HCT116 (cell line): ENCODE measurements around the gene COL5A2. TPM values are rescaled to one million over a fixed set of nuclear protein-coding genes. Genes with fewer than 3 reads are reported as not detected.

Experiments
- ATAC-seq: fragments of 200-7000 bp; cut with Tn5 transposase; 2 replicates; pipeline ENCODE4 v1.9.1; 2020; ENCODE audit warnings: mild to moderate bottlenecking, moderate library complexity
- BruUV-seq: library from RNA; stranded (reverse); fragments of 400-500 nt; replicated peaks from 2 replicates; lab custom pipeline; 2021; lab: Mats Ljungman, UMichigan
- CTCF ChIA-PET: fragments of 300-600 bp; sonication (Branson Sonifier 250); formaldehyde crosslinking; loops from one replicate; lab custom pipeline; 2021; ENCODE audit warnings: antibody characterized with exemption; lab: Charles Lee
- POLR2A ChIA-PET: fragments of 300-600, 350-600 bp; sonication (Branson Sonifier 250); formaldehyde crosslinking; loops from one replicate; lab custom pipeline; 2021; ENCODE audit warnings: antibody characterized with exemption; lab: Charles Lee
- RAD21 ChIA-PET, 2 experiments: fragments of 300-600 bp; sonication (Branson Sonifier 250); formaldehyde crosslinking; loops; one replicate each; lab custom pipeline; 2023; ENCODE audit warnings: low total read pairs in 2 of 2; ENCODE audit not compliant: uncharacterized antibody in 2 of 2, unreplicated experiment in 2 of 2, low non-redundant PET in 1 of 2; lab: Charles Lee
- DNase-seq: peaks from one replicate; pipeline ENCODE4 v3.0.0-alpha.2; 2010; ENCODE audit warnings: low read depth, low spot score
- H2AFZ ChIP-seq: fragments of 200-600 bp; shearing (Covaris generic), sonication (generic); 2 replicates; pipeline ENCODE4 v1.6.1; 2017; ENCODE audit warnings: low read depth, mixed run types, mixed read lengths, antibody characterized with exemption, low read length; ENCODE audit not compliant: poor library complexity, severe bottlenecking
- H3K27ac ChIP-seq: 2 replicates; pipeline ENCODE4 v1.5.1; 2012; ENCODE audit warnings: low read depth, low read length
- H3K27me3 ChIP-seq: fragments of 200-600 bp; sonication (generic); 2 replicates; pipeline ENCODE4 v1.6.1; 2016; ENCODE audit warnings: mixed run types, low read length, mixed read lengths; ENCODE audit not compliant: insufficient read depth
- H3K36me3 ChIP-seq, 2 experiments: fragments of 200-500 bp in 1 of 2; fragments of 200-600 bp in 1 of 2; sonication (Bioruptor generic) in 1 of 2; sonication (generic) in 1 of 2; 2 replicates each; pipeline versions ENCODE4 v1.5.1 to v1.6.1; 2014 to 2016; ENCODE audit warnings: low read length in 2 of 2, inconsistent platforms in 1 of 2, mixed read lengths in 1 of 2, mixed run types in 1 of 2; ENCODE audit not compliant: insufficient read depth in 2 of 2, control insufficient read depth in 1 of 2
- H3K4me1 ChIP-seq, 2 experiments: fragments of 200-600 bp in 1 of 2; sonication (generic) in 1 of 2; 2 replicates each; pipeline versions ENCODE4 v1.5.1 to v1.6.1; 2012 to 2017; ENCODE audit warnings: low read length in 2 of 2, inconsistent platforms in 1 of 2, mild to moderate bottlenecking in 1 of 2, mixed read lengths in 1 of 2, mixed run types in 1 of 2, moderate library complexity in 1 of 2; ENCODE audit not compliant: insufficient read depth in 2 of 2, control insufficient read depth in 1 of 2
- H3K4me2 ChIP-seq: fragments of 200-600 bp; sonication (generic); 2 replicates; pipeline ENCODE4 v1.6.1; 2017; ENCODE audit warnings: mixed run types, low read length, mixed read lengths
- H3K4me3 ChIP-seq, 2 experiments: fragments of 200-600 bp in 1 of 2; sonication (generic) in 1 of 2; replicated peaks in 1 of 2; 2 replicates each; pipeline ENCODE4 v1.5.1; 2011 to 2016; ENCODE audit warnings: low read length in 2 of 2, control low read depth in 1 of 2, low read depth in 1 of 2, mild to moderate bottlenecking in 1 of 2, mixed read lengths in 1 of 2, mixed run types in 1 of 2
- H3K79me2 ChIP-seq: fragments of 200-600 bp; sonication (generic); 2 replicates; pipeline ENCODE4 v1.6.1; 2017; ENCODE audit warnings: mild to moderate bottlenecking, mixed run types, low read length, moderate library complexity, mixed read lengths; ENCODE audit not compliant: insufficient read depth
- H3K9ac ChIP-seq: fragments of 200-600 bp; sonication (generic); 2 replicates; pipeline ENCODE4 v1.6.1; 2016; ENCODE audit warnings: low read length, mixed read lengths
- H3K9me2 ChIP-seq: fragments of 200-600 bp; sonication (generic), shearing (Covaris generic); 2 replicates; pipeline ENCODE4 v1.6.1; 2017; ENCODE audit warnings: mixed run types, mild to moderate bottlenecking, moderate library complexity; ENCODE audit not compliant: insufficient read depth
- H3K9me3 ChIP-seq, 2 experiments: fragments of 200-500 bp in 1 of 2; fragments of 200-600 bp in 1 of 2; sonication (Bioruptor generic) in 1 of 2; sonication (generic) in 1 of 2; 2 replicates each; pipeline ENCODE4 v1.6.1; 2014 to 2017; ENCODE audit warnings: low read length in 2 of 2, mixed read lengths in 2 of 2, inconsistent platforms in 1 of 2, low read depth in 1 of 2, mild to moderate bottlenecking in 1 of 2, mixed run types in 1 of 2, moderate library complexity in 1 of 2; ENCODE audit not compliant: control insufficient read depth in 1 of 2, insufficient read depth in 1 of 2
- H4K20me1 ChIP-seq: fragments of 200-600 bp; sonication (generic), shearing (Covaris generic); 2 replicates; pipeline ENCODE4 v1.6.1; 2017; ENCODE audit warnings: mixed run types, mild to moderate bottlenecking, moderate library complexity; ENCODE audit not compliant: insufficient read depth
- CBX3 ChIP-seq: IDR thresholded peaks from 2 replicates; pipeline ENCODE4 v1.6.1; 2012; ENCODE audit warnings: low read depth
- CTCF ChIP-seq, 3 experiments: fragments of 200-600 bp in 1 of 3; sonication (generic) in 1 of 3; IDR thresholded peaks in 2 of 3; conservative IDR thresholded peaks in 1 of 3; 2 replicates each; pipeline ENCODE4 v1.5.1; 2012 to 2017; ENCODE audit warnings: low read depth in 2 of 3, low read length in 2 of 3, antibody characterized with exemption in 1 of 3, borderline replicate concordance in 1 of 3, control low read depth in 1 of 3, mild to moderate bottlenecking in 1 of 3, mixed read lengths in 1 of 3, mixed run types in 1 of 3, moderate library complexity in 1 of 3; ENCODE audit not compliant: insufficient read depth in 1 of 3
- EGR1 ChIP-seq: IDR thresholded peaks from 2 replicates; pipeline ENCODE4 v1.6.1; 2012; ENCODE audit warnings: low read depth
- ELF1 ChIP-seq: IDR thresholded peaks from 2 replicates; pipeline ENCODE4 v1.6.1; 2012; ENCODE audit warnings: low read depth, borderline replicate concordance
- EZH2phosphoT487 ChIP-seq: fragments of 200-600 bp; IDR thresholded peaks from 2 replicates; pipeline ENCODE4 v1.6.1; 2018; ENCODE audit warnings: antibody characterized with exemption, borderline replicate concordance
- FOSL1 ChIP-seq: IDR thresholded peaks from 2 replicates; pipeline ENCODE4 v1.6.1; 2012; ENCODE audit warnings: low read depth
- JUND ChIP-seq: IDR thresholded peaks from 2 replicates; pipeline ENCODE4 v1.6.1; 2012
- POLR2A ChIP-seq: IDR thresholded peaks from 2 replicates; pipeline ENCODE4 v1.7.0; 2011; ENCODE audit warnings: borderline replicate concordance; ENCODE audit not compliant: insufficient read depth, insufficient read length; ENCODE audit errors: extremely low read depth
- POLR2AphosphoS5 ChIP-seq: IDR thresholded peaks from 2 replicates; pipeline ENCODE4 v1.6.1; 2011; ENCODE audit warnings: mild to moderate bottlenecking, low read depth, low read length, moderate library complexity
- SIN3A ChIP-seq: IDR thresholded peaks from 2 replicates; pipeline ENCODE4 v1.6.1; 2012; ENCODE audit warnings: low read depth
- SRF ChIP-seq: IDR thresholded peaks from 2 replicates; pipeline ENCODE4 v1.6.1; 2012; ENCODE audit warnings: low read depth
- TCF7L2 ChIP-seq: IDR thresholded peaks from 2 replicates; pipeline ENCODE4 v1.7.0; 2011; ENCODE audit warnings: borderline replicate concordance, inconsistent platforms; ENCODE audit not compliant: insufficient read depth, insufficient read length; ENCODE audit errors: extremely low read depth
- ZBTB33 ChIP-seq: IDR thresholded peaks from 2 replicates; pipeline ENCODE4 v1.6.1; 2011; ENCODE audit warnings: mild to moderate bottlenecking, low read length, moderate library complexity; ENCODE audit not compliant: insufficient replicate concordance; ENCODE audit errors: extremely low read depth
- intact Hi-C: fragments of 100-400 bp; cut with micrococcal nuclease; formaldehyde crosslinking; loops from 2 replicates; pipeline ENCODE4 v1.10.0; 2022
- total RNA-seq: library from RNA; stranded (reverse); gene quantifications from one replicate; pipeline ENCODE4 v1.2.1, GENCODE V29; 2021; ENCODE audit not compliant: unreplicated experiment
- TF ChIP-seq, protein P1 (sequence below): IDR thresholded peaks from 2 replicates; pipeline ENCODE4 v1.6.1; 2012
- TF ChIP-seq, protein P2 (sequence below): IDR thresholded peaks from 2 replicates; pipeline ENCODE4 v1.6.1; 2012

COL5A2 gene
- total RNA-seq, 1 experiment from 2014 or later, result 2.3 TPM

DNA sequence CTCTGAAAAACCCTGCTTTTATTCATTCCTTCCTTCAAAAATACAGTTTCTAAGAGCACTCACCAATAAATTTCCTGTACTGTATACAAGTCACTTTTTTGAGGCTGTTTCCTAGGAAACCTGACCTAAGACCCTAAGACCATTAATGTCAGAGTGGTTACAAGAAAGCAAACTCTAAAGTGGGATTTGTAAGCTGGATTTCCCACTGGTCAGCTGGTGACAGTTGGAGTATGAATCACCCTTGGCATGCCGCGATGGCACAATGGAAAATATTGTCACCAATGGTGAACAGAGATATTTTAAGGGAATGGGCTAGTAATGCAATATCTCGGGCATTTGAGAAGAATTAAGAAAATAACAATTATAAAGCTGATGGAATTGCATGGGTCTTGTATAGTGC is 103.4 kb downstream of the COL5A2 start:
- DNase-seq, result no peak
- H3K36me3 ChIP-seq, result no peaks in the 10 kb centered on the region
- H3K79me2 ChIP-seq, result no peaks in the 10 kb centered on the region
- TF ChIP-seq EZH2phosphoT487 (no peak), EGR1 (no peak), TCF7L2 (no peak), SIN3A (no peak), CTCF (IDR thresholded peaks at IDR 0.05 in 2 of 3, conservative IDR thresholded peaks at IDR 0.05 in 1 of 3; ENCODE audit: borderline replicate concordance in 1 of 3, insufficient read depth in 1 of 3, low read depth in 2 of 3, low read length in 2 of 3) (no peak), ELF1 (no peak), FOSL1 (no peak; the same call in 1 of the 2 replicates), SRF (no peak), POLR2AphosphoS5 (no peak)
- TF ChIP-seq, all 23 proteins: peak for 0
- Histone ChIP-seq H3K27ac (no peak overlapping the region), H2AFZ (no peak overlapping the region), H3K4me1 (no peaks in the 10 kb centered on the region), H4K20me1 (no peaks in the 10 kb centered on the region), H3K27me3 (no peaks in the 10 kb centered on the region), H3K9me3 (no peaks in the 10 kb centered on the region), H3K4me3 (no peak overlapping the region), H3K4me2 (no peak overlapping the region), H3K9ac (no peak overlapping the region), H3K9me2 (no peaks in the 10 kb centered on the region)
- ATAC-seq, result no peak
- no TSS peak for BruUV-seq
- POLR2A ChIA-PET, result no interaction called here
- CTCF ChIA-PET, result no interaction called here
- intact Hi-C loops, result no loop called here
- RAD21 ChIA-PET, result no interaction called here

- intact Hi-C loops, result no loop called here
- Histone ChIP-seq H3K4me3 (no peak overlapping the region), H3K27ac (no peak overlapping the region), H3K9me2 (no peaks in the 10 kb centered on the region), H3K9ac (no peak overlapping the region), H3K27me3 (no peaks in the 10 kb centered on the region), H3K4me1 (no peaks in the 10 kb centered on the region), H3K9me3 (no peaks in the 10 kb centered on the region), H4K20me1 (no peaks in the 10 kb centered on the region), H2AFZ (no peak overlapping the region), H3K36me3 (no peaks in the 10 kb centered on the region), H3K4me2 (no peak overlapping the region), H3K79me2 (no peaks in the 10 kb centered on the region)
- ChIA-PET RAD21 (no interaction called here), CTCF (no interaction called here), POLR2A (no interaction called here)
- ATAC-seq, result no peak
- BruUV-seq, result no TSS peak
- no peak for DNase-seq
- TF ChIP-seq POLR2A, result no peak
- no peak for TF ChIP-seq ELF1
- no peak for TF ChIP-seq CBX3
- TF ChIP-seq FOSL1, result no peak
- TF ChIP-seq SRF, result no peak
- no peak for TF ChIP-seq TCF7L2
- TF ChIP-seq EGR1, result no peak
- TF ChIP-seq EZH2phosphoT487, result no peak
- TF ChIP-seq, protein P1, sequence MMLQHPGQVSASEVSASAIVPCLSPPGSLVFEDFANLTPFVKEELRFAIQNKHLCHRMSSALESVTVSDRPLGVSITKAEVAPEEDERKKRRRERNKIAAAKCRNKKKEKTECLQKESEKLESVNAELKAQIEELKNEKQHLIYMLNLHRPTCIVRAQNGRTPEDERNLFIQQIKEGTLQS, result no peak
- TF ChIP-seq JUND, result no peak
- TF ChIP-seq ZBTB33, result no peak
- TF ChIP-seq, protein P2, sequence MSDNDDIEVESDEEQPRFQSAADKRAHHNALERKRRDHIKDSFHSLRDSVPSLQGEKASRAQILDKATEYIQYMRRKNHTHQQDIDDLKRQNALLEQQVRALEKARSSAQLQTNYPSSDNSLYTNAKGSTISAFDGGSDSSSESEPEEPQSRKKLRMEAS, result no peak
Observed at GRCh38 chr2:189074506-189074905, 105.1 kb downstream of the COL5A2 start.
